IPS-18a (cell line): ENCODE data around the gene CAMK1D.

ENCODE experiments used
- H3K27ac ChIP-seq: one replicate; pipeline ENCODE4 v1.5.1; 2013; ENCODE audit warnings: low read length
- H3K27me3 ChIP-seq: one replicate; pipeline ENCODE4 v1.6.1; 2013; ENCODE audit warnings: mild to moderate bottlenecking, low read length; ENCODE audit not compliant: control insufficient read depth, insufficient read depth
- H3K36me3 ChIP-seq: one replicate; pipeline ENCODE4 v1.6.1; 2013; ENCODE audit warnings: low read depth, low read length; ENCODE audit not compliant: control insufficient read depth
- H3K4me1 ChIP-seq: one replicate; pipeline ENCODE4 v1.6.1; 2013; ENCODE audit warnings: low read depth, low read length; ENCODE audit not compliant: control insufficient read depth
- H3K4me3 ChIP-seq: one replicate; pipeline ENCODE4 v1.5.1; 2013; ENCODE audit warnings: low read length
- H3K9ac ChIP-seq: one replicate; pipeline ENCODE4 v1.6.1; 2013; ENCODE audit warnings: mild to moderate bottlenecking, low read length, moderate library complexity
- H3K9me3 ChIP-seq: one replicate; pipeline ENCODE4 v1.6.1; 2013; ENCODE audit warnings: low read depth, low read length; ENCODE audit not compliant: control insufficient read depth

CAMK1D gene

DNA sequence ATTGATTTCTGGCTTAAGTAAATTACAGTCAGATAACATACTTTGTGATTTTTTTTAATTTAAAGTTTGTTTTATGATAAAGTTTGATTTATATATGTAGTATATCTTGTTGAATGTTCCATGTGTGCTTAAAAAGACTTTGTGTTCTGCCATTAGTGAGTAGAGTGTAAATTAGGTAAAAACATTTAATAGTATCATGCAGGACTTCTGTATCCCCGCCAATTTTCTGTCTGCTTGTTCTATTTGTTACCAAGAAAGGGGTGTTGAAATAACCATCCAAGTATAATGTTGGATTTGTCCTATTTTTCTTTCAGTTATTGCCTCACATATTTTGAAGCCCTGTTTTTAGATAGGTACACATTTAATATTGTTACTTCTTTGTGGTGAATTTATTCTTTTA lies 172.1 kb downstream of the CAMK1D start:
- Histone ChIP-seq H3K27me3 (no peaks in the 10 kb centered on the region), H3K4me3 (no peak overlapping the region), H3K36me3 (no peaks in the 10 kb centered on the region), H3K9ac (no peak overlapping the region), H3K9me3 (peaks cover 4% of the 10 kb centered on the region), H3K27ac (no peak overlapping the region), H3K4me1 (no peaks in the 10 kb centered on the region)

DNA sequence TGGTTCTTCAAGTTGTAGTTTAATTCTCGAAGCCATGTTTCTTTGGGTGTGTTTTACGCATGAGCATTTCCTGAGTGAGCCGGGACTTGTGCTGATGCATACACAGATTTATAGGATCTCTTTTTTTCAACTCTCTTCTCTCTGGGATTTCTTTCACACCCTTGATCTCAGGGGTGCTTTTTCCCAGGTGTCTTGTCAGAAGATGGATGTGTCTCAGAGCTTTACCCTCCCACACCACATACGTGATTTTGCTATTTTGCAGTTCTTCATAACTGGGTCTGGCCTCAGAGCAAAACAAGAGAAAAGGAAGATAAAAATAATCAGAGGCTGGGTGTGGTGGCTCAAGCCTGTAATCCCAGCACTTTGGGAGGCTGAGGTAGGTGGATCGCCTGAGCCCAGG lies 177.0 kb downstream of the CAMK1D start:
- Histone ChIP-seq H3K36me3 (no peaks in the 10 kb centered on the region), H3K4me3 (no peak overlapping the region), H3K9ac (no peak overlapping the region), H3K27ac (no peak overlapping the region), H3K9me3 (peaks cover 4% of the 10 kb centered on the region), H3K27me3 (no peaks in the 10 kb centered on the region), H3K4me1 (no peaks in the 10 kb centered on the region)

DNA sequence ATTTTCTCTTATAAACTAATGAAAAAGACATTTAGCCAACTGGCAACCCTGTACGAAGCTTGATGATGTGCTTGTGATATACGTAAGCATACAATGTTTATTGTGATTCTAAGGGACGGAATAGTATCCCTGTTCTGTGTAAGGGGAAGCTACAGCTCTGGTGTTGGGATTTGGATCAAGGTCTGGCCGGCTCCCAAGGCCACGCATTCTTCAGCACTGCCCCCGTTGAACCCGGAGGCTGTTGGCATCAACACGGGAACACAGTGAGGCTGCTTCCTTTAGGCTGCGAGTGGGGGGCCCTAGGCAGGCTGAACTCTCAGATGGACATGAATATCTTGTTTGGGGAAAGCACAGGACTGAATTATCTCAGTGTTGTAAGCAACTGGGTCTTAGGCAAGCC lies 180.6 kb downstream of the CAMK1D start:
- Histone ChIP-seq H3K9me3 (no peaks in the 10 kb centered on the region), H3K36me3 (no peaks in the 10 kb centered on the region), H3K27me3 (no peaks in the 10 kb centered on the region), H3K9ac (no peak overlapping the region), H3K27ac (no peak overlapping the region), H3K4me3 (no peak overlapping the region), H3K4me1 (no peaks in the 10 kb centered on the region)

DNA sequence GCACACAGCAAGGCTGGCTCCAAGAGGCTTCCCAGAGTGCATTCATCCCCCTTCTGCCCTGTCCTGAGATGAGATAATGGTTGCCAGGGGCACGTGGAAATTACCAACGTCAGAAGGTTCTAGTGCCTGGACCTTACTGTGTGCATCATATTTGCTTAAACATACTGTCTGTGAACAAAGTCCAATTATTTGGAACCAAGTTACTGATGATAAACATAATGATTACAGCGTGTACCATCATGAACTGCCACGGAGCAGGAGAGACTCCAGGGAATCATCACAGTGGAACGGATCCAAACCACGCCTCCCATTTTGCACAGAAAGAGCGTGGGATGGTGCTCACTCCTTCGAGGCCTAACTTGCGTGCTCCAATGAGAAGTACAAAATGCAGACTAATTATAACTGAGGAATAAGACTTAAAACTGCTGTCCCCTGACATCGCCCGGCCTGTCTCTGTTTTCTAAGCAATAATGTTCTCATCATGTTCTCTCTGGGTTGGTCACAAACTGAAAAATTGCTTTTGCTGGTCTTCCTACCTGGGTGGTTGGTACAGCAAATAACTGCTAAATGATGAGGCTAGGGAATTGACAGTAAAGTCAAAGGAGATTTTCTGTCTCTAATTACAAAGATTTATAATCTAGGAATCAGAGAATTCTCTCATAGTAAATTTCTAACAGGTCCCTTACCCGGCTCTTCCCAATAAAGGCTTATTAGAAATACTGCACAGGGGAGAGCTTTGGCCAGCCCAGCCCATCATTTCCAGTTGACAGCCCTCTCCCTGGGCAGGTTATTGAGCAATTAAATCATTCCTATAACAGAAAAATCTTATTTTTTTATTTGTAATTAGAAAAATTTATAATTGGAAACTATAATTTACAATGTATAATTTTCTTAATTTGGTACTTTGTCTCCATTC lies 182.2 kb downstream of the CAMK1D start:
- Histone ChIP-seq H3K36me3 (no peaks in the 10 kb centered on the region), H3K9me3 (no peaks in the 10 kb centered on the region), H3K9ac (no peak overlapping the region), H3K27ac (no peak overlapping the region), H3K27me3 (no peaks in the 10 kb centered on the region), H3K4me3 (no peak overlapping the region), H3K4me1 (no peaks in the 10 kb centered on the region)

DNA sequence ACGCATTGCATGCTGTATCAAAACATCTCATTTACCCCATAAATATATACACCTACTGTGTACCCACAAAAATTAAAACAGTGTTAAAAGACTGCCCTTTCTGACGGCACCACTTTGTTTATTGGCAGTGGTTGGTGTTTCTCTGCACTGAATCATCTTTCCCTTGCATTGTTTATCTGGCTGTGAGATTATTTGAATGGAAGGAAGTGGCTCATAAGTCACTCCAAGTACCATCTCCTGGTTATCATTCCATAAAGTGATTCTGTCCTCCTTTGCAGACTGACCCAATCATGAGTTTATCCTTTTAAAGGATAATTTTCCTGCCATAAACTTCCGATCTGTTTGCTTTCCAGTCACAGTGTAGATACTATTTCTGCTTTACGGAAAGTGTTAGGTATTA lies 183.8 kb downstream of the CAMK1D start:
- Histone ChIP-seq H3K9ac (no peak overlapping the region), H3K4me3 (no peak overlapping the region), H3K36me3 (no peaks in the 10 kb centered on the region), H3K27me3 (no peaks in the 10 kb centered on the region), H3K4me1 (no peaks in the 10 kb centered on the region), H3K27ac (no peak overlapping the region), H3K9me3 (no peaks in the 10 kb centered on the region)

DNA sequence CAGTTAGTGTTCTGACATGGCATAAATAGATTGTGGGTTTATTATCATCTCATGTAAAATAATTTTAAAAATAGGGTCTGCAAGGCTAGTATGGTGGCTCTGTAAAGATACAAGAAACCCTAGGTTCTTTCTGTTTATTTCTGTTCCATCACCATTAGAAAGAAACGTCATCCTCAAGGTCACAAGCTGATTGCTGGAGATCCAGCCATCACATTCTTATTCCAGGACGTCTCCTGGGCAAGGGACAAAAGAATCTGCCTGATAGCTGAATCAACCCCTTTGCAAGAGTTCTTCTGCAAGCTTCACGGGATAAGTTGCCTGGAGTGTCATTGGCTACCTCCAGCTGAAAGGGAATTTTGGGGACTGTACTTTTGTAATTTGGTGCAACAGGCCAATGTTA lies 184.4 kb downstream of the CAMK1D start:
- no peak overlapping the region for H3K9ac ChIP-seq
- H3K36me3 ChIP-seq: no peaks in the 10 kb centered on the region
- no peaks in the 10 kb centered on the region for H3K4me1 ChIP-seq
- H3K9me3 ChIP-seq: no peaks in the 10 kb centered on the region
- H3K4me3 ChIP-seq: no peak overlapping the region
- no peak overlapping the region for H3K27ac ChIP-seq
- H3K27me3 ChIP-seq: no peaks in the 10 kb centered on the region

DNA sequence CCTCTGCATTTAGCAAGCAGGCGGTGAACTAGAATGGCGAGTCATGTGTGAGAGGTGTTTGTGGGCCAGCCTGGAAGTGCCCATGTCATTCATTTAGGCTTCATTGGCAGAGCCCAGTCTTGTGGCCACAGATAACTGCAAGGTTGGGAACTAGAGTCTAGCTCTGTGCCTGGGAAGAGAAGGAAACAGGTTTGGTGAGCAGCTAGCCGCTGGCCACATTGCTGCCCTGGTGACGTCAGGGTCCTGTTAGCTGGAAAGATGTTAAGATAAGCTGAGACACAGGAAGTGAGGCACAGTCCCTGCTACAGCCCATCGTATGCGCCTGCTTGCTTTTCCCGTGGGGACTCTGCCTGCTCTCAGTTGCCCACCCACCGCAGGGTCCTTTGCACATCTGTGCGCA lies 185.5 kb downstream of the CAMK1D start:
- H3K4me3 ChIP-seq: no peak overlapping the region
- H3K27me3 ChIP-seq: no peaks in the 10 kb centered on the region
- H3K9ac ChIP-seq: no peak overlapping the region
- no peak overlapping the region for H3K27ac ChIP-seq
- no peaks in the 10 kb centered on the region for H3K4me1 ChIP-seq
- H3K36me3 ChIP-seq: no peaks in the 10 kb centered on the region
- H3K9me3 ChIP-seq: no peaks in the 10 kb centered on the region

DNA sequence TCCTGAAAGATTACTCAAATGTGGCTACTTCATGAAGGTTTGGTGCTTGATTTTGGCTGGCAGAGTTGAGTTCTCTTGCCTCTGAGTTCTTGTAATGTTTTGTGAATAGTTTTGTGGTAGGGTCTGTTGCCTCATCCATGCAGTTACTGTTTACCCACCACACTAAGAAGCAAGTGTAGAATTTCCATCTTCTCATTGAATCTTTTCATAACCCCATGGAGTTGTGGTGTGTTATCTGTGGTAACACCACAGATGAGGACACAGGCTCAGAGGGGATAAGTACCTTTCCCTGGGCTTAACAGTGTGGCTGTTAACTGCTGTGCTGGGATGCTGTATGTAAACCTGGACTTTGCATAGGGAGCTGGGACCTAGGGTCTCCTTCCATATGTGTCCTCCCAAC lies 186.3 kb downstream of the CAMK1D start:
- Histone ChIP-seq H3K27ac (no peak overlapping the region), H3K9ac (no peak overlapping the region), H3K4me1 (no peaks in the 10 kb centered on the region), H3K27me3 (no peaks in the 10 kb centered on the region), H3K4me3 (no peak overlapping the region), H3K36me3 (no peaks in the 10 kb centered on the region), H3K9me3 (no peaks in the 10 kb centered on the region)

DNA sequence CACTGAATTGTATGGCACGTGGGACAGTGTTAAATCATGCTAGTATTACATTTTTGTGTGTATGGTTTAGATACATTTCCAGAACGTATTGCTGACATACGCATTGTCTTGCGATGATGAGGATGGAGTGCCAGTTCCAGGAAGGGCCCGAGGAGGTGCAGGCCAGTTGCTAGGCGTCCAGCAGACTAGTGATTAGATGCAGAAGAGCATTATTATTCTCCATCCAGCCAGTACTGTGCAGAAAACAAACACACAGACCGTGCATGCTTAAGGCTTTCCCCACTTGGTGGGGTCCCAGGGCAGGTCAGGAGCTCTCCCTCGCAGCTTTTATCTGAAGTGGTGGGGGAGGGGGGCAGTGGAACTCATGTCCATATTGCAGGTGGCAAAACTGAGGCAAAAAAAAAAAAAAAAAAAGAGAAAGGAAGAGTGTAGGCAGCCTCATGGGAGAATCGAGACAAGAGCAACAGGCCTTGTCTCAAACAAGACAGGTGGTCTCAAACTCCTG lies 189.2 kb downstream of the CAMK1D start:
- Histone ChIP-seq H3K36me3 (no peaks in the 10 kb centered on the region), H3K9me3 (no peaks in the 10 kb centered on the region), H3K4me3 (no peak overlapping the region), H3K4me1 (peaks cover 3% of the 10 kb centered on the region), H3K9ac (no peak overlapping the region), H3K27ac (no peak overlapping the region), H3K27me3 (no peaks in the 10 kb centered on the region)

DNA sequence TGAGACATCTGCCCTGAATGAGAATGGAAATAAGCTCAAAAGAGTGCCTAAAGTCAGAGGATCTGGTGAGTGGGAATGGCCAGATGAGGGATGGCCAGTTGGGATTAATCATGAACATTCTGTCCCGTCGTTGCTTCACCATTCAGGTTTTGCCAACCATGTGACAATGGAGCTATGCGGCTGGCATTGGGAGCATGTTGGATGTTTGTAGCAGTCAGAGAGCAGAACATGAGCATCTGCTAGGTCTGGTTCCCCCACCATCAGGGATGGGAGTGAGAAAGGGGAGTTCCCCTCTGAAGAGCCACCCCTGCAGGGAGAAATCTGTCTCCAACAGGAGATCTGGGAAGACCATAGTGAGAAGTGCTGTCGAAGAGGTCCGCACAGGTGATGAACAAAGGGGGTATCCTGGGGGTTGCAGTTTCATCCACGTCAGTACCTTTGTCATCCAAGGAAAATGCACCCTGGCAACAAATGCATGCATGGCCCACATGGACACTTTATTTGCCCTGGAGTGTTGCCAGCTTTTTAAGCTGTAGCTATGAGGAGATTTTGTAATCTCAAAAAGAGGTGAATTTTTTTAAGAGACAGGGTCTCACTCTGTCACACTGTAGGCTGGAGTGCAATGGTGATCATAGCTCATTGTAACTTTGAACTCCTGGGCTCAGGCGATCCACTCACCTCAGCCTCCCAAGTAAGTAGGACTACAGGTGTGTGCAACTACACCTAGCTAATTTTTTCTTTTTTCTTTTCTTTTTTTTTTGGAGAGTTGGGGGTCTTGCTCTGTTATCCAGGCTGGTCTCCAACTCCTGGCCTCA lies 190.2 kb downstream of the CAMK1D start:
- H3K9ac ChIP-seq: no peak overlapping the region
- no peak overlapping the region for H3K27ac ChIP-seq
- no peaks in the 10 kb centered on the region for H3K36me3 ChIP-seq
- peaks cover 8% of the 10 kb centered on the region for H3K4me1 ChIP-seq
- H3K9me3 ChIP-seq: no peaks in the 10 kb centered on the region
- no peaks in the 10 kb centered on the region for H3K27me3 ChIP-seq
- H3K4me3 ChIP-seq: no peak overlapping the region

DNA sequence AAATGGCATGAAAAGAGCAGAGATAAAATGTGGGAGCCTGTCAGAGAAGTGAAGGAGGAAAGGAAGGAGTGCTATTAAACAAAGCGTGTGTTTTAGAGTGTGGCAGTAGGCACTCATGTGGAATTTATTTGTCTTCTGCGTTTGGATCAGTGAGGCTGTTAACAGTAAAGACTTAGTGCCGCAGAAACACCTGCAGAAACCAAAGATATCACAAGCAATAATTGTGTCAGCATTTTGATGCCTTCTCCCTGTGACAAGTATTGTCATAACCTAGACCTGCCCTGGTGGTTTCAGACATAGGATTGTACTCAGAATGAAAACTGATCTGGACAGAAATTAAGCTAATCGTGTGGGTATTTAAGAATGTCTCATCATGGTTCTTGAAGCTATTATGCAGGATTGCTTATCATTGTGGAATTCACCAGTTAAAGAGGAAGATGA lies 191.0 kb downstream of the CAMK1D start:
- H3K27ac ChIP-seq: no peak overlapping the region

More for the DNA sequence above, 191.0 kb downstream of the CAMK1D start:
- no peak overlapping the region for H3K9ac ChIP-seq
- H3K27me3 ChIP-seq: no peaks in the 10 kb centered on the region
- H3K9me3 ChIP-seq: no peaks in the 10 kb centered on the region
- H3K4me3 ChIP-seq: no peak overlapping the region
- peaks cover 8% of the 10 kb centered on the region for H3K4me1 ChIP-seq
- no peaks in the 10 kb centered on the region for H3K36me3 ChIP-seq
